Measurements from ENCODE around the gene TLE1.

DNA sequence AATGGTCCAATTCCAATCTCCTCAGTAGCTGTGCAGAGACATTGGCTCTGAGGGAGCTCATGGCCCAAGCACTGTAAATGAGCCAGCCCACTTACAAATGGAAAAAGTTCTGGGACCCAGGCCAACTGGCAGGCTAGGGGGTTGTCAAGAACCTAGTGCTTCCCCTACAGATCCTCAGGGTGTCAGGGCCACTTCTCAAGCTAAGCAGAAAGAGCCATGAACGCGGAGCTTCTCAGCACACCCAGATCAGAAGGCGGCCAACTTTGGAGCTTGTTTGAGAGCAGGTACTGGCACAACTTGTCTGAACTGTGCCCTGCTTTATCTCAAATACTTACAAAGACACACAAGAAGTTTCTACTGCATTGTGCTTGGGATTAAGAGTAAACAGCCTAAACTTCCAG lies 17.5 kb downstream of the TLE1 start:
- no peak for TF ChIP-seq EZH2 (IDR thresholded peaks at IDR 0.05)
- TF ChIP-seq POLR2AphosphoS5 (IDR thresholded peaks at IDR 0.05; ENCODE audit: borderline replicate concordance, low read depth, low read length) = no peak
